NCI-H748 treated with DMSO at 0.1 percent for 48 hours (cell line): Measurements from ENCODE around the gene ADAM10.
"Not testable (repeated sequence)": the region's sequence is repeated elsewhere in the genome, so short reads cannot be mapped to it uniquely, and the experiment has no call there.

ENCODE experiments used
- DNase-seq: peaks from one replicate; lab custom pipeline; 2025; lab: John Stamatoyannopoulos, UW

Gene ADAM10

DNA sequence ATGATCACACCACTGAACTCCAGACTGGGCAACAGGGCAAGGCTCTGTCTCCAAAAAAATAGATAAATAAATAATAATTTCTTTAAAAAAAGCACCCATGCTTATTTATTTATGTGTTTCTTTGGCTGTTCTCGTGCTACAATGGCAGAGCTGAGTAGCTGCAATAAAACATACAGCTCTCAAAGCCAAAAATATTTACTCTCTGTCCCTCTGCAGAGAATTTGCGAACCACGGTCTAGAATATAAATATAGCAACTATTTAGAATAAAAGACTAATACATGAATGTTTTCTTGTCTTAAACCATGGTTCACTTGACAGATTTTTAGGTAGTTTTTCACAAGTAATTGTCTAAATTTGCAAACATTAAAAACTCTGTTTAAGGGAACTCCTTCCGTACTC lies 72.7 kb downstream of the ADAM10 start:
- no peak for DNase-seq

GRCh38 chr15:58671186-58671585 lies 78.3 kb downstream of the ADAM10 start:
- no peak for DNase-seq

DNA sequence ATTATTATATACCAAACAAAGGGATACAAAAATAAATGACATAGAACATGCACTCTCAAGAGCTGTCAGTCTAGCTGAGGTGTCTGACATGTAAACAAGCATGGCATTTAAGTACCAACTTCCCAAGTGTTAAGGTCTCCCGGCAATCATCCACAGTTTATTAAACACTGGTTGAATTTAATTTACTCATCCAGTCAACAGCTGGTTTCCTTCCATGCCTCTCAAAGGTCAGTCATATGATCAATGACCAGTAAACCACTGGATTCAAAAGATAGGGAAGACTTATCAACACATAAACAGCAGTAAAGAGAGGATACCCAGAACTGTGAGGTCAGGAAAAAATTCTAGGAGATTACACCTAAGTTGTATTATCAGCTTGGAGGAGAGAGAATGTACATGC lies 80.4 kb downstream of the ADAM10 start:
- no peak for DNase-seq

DNA sequence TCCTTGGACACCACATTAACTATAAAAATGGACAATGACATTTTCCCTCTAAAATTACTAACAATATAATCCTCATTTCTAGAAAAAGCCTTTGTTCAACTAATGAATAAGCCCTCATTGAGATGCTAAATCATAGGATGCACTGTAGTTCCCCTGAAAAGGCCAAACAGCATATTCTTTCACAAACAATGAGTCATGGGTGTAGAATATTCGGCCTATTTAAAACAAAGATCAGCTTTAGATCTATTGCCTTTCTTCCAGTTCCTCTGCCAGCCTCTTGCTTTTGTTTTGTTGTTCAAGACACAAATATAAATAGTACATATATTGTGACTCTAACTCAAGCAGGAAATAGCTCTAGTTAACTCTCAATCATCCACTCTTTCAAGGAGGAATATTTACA lies 82.5 kb downstream of the ADAM10 start:
- DNase-seq = no peak

DNA sequence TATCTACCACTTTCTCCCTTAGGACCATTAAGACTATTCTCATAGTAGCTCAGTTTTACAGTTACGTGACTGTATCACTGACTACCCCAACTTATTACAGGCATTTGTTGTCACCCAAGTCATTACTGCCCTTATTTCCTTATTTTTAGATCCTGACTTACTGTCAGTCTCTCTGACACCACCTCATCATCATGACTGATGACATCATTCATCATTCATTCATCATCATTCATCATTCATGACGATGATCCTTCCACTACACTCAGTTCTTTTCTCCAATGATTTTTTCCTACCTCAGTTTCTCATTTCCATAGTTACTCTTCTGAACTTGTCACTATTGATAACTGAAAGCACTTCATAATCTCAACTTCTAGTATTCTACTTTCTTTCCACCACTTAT lies 83.8 kb downstream of the ADAM10 start:
- DNase-seq = no peak

- no peak for DNase-seq
Measured at GRCh38 chr15:58650102-58650501, 99.4 kb downstream of the ADAM10 start.

GRCh38 chr15:58649175-58649574 lies 100.3 kb downstream of the ADAM10 start:
- DNase-seq = no peak

DNA sequence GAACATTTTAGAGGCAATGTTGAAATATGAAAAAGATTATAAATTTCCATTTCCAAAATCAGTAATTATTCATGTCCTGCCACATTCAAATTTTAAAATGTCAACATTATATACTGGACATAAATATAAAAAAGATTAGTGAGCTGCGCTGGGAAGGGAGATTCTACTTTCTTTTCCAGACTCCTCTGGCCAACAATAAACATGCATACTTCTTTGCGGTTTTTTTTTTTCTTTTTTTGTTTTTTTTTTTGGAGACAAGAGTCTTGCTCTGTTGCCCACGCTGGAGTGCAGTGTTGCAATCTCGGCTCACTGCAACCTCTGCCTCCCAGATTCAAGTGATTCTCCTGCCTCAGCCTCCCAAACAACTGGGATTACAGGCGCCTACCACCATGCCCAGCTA lies 105.5 kb downstream of the ADAM10 start:
- no peak for DNase-seq

DNA sequence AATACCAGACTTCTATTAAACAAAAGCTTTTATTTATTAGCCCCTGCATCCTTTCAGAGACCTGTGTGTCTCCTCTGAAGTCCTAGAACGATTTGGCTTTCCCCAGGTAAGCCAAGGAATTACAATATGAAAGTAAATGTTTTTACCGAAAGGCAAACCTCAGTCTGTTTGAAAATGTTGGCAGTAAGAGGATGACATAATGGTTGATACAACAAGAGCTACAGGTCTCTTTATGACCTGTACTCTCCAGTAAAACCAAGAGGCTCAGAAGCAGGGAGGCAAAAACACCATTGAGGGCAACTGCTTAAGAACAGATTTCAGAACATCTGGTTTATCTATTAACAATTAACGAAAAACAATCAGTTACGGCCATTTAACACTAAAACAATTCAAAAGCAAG lies 107.8 kb downstream of the ADAM10 start:
- DNase-seq = no peak

- no peak for DNase-seq
Measured at GRCh38 chr15:58639992-58640391, 109.5 kb downstream of the ADAM10 start.

- DNase-seq = no peak
Measured at GRCh38 chr15:58639002-58639756, 110.3 kb downstream of the ADAM10 start.

DNA sequence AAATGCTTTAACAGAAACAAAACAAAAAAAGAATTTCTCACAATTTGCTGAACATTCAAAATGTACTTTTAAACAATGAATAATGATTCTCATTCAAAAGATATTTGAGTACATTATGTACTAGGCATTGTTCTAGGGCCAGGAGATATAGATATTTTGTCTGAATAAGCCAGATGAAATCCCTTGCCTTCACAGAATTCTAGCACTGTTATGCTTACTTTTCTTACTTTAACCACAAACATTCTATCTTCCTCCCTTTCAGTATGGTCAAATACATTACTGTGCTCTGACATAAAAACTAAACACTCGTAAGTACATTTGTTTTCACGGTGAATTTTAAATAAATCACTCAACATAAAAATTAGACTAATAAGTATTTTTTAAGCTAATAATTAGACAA lies 116.7 kb downstream of the ADAM10 start:
- DNase-seq = no peak

DNA sequence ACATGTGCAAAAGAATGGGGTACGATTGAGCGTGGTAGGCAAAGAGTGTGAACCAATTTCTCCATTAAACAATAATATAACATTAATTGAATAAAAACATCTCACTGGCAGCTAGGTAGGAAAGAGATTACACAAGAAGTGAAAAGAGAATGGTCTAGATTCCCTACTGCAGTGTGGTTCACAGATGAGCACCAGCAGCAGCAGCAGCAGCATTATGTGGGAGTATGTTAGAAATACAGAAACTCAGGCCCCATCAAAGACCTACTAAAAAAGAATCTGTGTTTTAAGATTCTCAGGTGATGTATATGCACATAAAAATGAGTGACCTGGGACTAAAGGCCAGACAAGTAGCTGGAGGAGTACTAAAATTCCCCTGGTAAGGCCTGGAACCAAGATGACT lies 118.2 kb downstream of the ADAM10 start:
- DNase-seq = no peak

- DNase-seq = no peak
Measured at GRCh38 chr15:58629625-58630024, 119.9 kb downstream of the ADAM10 start.

DNA sequence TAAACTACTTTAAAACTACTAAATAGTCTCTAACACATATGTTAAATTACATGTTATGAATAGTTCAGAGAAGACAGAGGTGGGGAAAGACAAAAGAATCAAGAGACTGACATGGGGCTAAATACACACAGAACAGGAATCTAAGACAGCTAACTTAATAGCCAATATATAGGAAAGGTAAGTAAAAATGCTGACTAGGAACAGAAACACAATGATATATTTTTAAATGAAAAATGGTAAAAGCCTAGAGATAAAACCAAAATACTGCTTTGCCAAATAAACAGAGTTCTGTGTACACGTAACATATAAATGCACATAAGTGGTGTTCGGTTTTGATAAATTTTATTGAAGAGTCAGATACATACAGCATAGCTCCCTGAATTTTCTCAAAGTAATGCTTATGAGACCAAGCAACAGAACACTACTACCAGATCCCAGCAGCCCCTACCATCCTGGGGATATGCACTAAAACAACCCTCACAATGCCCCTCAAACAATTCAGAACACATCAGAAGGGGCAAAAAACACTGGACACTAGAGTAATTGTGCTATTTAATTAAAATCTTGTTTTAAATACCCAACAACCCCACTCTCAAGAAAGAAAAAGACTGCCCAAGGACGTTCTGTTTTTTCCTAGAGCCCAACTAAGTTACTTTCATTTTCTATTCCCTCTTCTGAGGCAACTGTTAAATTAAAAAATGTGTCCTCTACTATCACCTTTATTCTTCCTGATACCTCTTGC lies 121.1 kb downstream of the ADAM10 start:
- no peak for DNase-seq

GRCh38 chr15:58627701-58628100 lies 121.8 kb downstream of the ADAM10 start:
- DNase-seq = no peak

- DNase-seq = no peak
Measured at GRCh38 chr15:58627046-58627445, 122.5 kb downstream of the ADAM10 start.

GRCh38 chr15:58626378-58626777 lies 123.1 kb downstream of the ADAM10 start:
- no peak for DNase-seq

DNA sequence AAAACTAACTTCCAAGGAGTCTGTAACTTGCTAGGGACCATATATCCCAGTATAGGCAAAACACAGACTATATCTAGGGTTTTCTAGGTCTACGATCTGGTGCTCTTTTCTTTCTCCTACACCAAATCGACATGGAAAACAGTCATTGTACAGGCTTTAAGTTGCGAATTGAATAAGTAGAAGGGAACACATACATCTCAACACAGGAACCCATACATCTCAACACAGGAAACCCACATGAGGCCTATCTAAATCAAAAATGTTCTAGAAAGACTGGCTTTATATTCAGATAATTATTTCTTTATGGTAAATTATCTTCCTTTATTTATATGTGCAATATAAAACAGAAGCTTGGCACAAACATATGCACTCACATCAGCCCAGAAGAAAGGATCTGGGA lies 126.6 kb downstream of the ADAM10 start:
- DNase-seq = no peak

DNA sequence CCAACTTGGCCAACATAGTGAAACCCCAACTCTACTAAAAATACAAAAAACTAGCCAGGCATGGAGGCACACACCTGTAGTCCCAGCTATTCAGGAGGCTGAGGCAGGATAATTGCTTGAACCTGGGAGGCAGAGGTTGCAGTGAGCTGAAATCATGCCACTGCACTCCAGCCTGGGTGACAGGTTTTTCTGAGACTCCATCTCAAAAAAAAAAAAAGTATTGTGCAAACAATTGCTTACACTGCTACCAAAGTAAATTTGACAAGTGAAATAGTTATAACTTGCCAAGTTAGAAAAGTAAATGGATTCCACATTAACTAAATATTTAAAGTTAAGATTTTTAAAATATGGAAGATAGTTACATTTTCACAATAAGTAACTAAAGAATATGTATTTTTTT lies 129.2 kb downstream of the ADAM10 start:
- DNase-seq = not testable (repeated sequence)

DNA sequence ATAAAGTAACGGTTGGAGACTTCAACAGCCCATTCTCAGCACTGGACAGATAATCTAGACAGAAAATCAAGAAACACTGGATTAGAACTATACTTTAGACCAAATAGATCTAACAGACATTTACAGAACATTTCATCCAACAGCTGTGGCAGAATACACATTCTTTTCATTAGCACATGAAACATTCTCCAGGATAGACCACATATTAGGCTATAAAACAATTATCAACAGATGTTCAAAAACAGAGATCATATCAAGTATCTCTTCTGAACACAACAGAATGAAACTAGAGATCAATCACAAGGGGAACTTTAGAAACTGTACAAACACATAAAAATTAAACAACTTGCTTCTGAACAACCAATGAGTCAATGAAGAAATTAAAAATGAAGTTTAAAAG lies 133.3 kb downstream of the ADAM10 start:
- DNase-seq = no peak

- no peak for DNase-seq
Measured at GRCh38 chr15:58611731-58612676, 137.5 kb downstream of the ADAM10 start.

DNA sequence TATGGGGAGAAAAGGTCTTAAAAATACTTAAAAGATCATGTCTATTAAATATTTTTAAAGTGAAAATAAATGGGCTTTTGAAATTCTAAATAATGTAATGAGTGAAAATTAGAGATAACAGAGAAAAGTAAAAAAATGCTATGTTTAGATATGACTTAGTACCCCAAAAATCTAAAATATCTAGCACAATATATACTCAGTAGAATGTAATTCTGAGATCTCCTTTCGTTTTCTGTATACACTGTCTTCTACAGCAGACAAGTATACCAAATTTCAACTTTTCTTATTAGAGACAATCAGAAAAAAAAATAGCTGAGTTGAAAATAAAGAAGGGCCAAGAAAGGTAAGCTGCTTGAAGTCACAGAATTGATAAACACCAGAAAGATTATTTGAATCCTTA lies 140.8 kb downstream of the ADAM10 start:
- no peak for DNase-seq
